NCI-H2196 (cell line): ENCODE measurements around the gene TSPAN33.
A peak's percentile ranks its signal among the peaks of the same experiment; 100 is the strongest.
"Not testable (repeated sequence)": the region's sequence is repeated elsewhere in the genome, so short reads cannot be mapped to it uniquely, and the experiment has no call there.

Experiments used
- DNase-seq: peaks from one replicate; lab custom pipeline; 2025; ENCODE audit not compliant: unreplicated experiment; lab: John Stamatoyannopoulos, UW

TSPAN33 gene

DNA sequence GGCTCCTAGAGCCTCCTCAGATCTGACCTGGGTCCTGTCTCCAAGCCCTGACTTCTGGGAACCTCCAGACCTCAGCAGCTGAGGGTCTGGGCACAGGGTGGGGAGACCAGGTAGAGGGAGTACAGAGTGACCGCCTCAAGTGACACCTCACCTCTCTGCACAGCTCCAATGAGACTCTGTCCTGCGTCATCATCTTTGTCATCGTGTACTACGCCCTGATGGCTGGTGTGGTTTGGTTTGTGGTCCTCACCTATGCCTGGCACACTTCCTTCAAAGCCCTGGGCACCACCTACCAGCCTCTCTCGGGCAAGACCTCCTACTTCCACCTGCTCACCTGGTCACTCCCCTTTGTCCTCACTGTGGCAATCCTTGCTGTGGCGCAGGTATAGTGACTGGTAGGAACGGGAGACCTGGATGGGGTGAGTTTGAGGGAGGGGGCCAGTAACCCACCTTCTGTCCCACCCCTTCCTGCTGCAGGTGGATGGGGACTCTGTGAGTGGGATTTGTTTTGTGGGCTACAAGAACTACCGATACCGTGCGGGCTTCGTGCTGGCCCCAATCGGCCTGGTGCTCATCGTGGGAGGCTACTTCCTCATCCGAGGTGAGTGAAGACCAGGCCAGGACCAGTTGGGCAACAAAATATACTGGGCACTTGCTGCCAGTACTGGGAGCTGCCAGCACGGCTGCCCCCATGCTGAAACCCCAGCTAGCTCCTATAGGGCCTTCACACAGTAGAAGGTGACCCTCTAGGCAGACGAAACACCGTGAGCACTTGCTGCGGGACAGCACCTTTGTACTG, 61.7 kb downstream of the TSPAN33 start:
- no peak for DNase-seq

GRCh38 chr7:129208667-129209066, 64.2 kb downstream of the TSPAN33 start:
- DNase-seq: no peak

GRCh38 chr7:129209067-129209926, 64.8 kb downstream of the TSPAN33 start:
- DNase-seq: no peak

- peak; percentile 84 for DNase-seq
These were observed 65.9 kb downstream of the TSPAN33 start for GRCh38 chr7:129210256-129210988.

GRCh38 chr7:129210989-129211312, 66.4 kb downstream of the TSPAN33 start:
- no peak for DNase-seq

DNA sequence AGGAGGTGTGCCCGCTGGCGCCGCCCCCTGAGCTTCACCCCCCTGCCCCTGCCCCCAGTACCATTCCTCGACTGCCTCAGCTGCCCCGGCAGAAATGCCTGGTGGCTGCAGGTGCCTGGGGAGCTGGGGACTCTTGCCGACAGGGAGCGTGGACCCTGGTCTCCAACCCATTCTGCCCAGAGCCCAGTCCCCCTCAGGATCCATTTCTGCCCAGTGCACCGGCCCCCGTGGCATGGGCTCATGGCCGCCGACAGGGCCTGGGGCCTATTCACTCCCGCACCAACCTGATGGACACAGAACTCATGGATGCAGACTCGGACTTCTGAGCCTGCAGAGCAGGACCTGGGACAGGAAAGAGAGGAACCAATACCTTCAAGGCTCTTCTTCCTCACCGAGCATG, 67.6 kb downstream of the TSPAN33 start:
- no peak for DNase-seq

DNA sequence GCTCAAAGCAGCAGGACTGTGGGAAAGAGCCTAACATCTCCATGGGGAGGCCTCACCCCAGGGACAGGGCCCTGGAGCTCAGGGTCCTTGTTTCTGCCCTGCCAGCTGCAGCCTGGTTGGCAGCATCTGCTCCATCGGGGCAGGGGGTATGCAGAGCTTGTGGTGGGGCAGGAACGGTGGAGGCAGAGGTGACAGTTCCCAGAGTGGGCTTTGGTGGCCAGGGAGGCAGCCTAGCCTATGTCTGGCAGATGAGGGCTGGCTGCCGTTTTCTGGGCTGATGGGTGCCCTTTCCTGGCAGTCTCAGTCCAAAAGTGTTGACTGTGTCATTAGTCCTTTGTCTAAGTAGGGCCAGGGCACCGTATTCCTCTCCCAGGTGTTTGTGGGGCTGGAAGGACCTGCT, 68.1 kb downstream of the TSPAN33 start:
- DNase-seq: no peak

DNA sequence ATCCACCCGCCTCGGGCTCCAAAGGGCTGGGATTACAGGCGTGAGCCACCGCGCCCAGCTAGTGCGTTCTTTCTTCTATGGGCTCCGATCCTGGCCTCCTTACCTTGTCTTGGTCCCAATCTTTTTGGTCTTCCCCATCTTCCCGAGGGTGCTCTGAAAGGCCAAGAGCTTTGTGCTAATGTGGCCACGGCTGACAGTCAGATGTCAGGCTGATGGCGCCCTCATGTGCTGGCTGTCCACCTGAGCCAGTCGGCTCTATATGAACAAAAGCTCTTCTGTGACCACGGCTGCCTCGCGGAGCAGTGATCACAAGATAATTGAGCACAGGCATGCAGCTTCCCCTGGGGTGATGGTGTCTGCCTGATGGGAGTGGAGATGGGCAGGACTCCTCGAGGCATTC, 69.3 kb downstream of the TSPAN33 start:
- DNase-seq: peak; percentile 43

GRCh38 chr7:129215691-129216090, 71.2 kb downstream of the TSPAN33 start:
- not testable (repeated sequence) for DNase-seq

DNA sequence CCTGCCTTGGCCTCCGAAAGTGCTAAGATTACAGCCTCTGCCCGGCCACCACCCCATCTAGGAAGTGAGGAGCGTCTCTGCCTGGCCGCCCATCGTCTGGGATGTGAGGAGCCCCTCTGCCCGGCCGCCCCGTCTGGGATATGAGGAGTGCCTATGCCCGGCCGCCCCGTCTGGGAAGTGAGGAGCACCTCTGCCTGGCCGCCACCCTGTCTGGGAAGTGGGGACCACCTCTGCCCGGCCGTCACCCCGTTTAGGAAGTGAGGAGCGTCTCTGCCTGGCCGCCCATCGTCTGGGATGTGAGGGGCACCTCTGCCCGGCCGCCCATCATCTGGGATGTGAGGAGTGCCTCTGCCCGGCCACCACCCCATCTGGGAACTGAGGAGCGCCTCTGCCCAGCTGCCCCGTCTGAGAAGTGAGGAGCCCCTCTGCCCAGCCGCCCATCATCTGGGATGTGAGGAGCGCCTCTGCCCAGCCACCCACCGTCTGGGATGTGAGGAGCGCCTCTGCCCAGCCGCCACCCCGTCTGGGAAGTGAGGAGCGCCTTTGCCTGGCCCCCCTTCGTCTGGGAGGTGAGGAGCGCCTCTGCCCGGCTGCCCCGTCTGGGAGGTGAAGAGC, 71.7 kb downstream of the TSPAN33 start:
- not testable (repeated sequence) for DNase-seq

- DNase-seq: not testable (repeated sequence)
These were observed 72.4 kb downstream of the TSPAN33 start for GRCh38 chr7:129216821-129217416.

- peak; percentile 86 for DNase-seq
These were observed 74.1 kb downstream of the TSPAN33 start for GRCh38 chr7:129218514-129219062.

- not testable (repeated sequence) for DNase-seq
These were observed 74.7 kb downstream of the TSPAN33 start for GRCh38 chr7:129219166-129219565.
